Measurements from ENCODE around the gene S100A6. TPM values are rescaled to one million over a fixed set of nuclear protein-coding genes. Genes with fewer than 3 reads are reported as not detected.

Gene S100A6
- 2,657 and 2,815 TPM in 2 replicates for total RNA-seq

DNA sequence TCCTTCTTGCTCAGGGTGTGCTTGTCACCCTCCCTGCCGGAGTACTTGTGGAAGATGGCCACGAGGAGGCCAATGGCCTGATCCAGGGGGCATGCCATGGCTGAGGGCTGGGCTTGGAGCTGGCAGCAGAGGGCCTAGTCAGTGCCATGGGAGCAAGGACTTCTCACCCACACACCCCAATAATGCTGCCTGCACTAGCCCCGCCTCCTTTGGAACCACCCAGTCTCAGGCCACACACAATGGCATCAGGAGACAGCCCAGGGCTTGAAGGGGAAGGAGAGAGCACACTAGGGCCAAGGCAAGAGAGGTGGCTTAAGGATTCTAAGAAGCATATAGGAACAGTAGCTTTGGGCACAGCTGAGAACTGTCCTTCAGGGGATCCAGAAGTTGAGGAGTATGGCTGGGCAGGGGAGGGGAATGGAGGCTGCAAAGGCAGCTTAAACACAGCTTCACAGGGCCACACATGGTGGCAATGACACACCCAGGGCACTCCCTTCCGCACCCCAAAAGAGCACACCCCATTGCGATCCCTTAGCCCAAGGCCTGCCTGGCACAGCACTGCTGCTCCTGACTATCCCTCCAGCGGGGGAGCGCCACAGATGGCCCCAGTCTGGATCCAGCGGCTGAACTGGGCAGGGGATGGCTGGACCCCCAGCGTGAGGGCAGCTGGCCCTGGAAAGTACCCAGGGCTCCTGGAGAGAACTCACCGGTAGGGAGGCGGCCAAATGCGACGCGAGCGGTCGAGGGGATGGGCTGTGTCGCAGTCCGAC is at the start of gene S100A6:
S100A6 (minus strand) TSS at position 750 of the 770 bp plus-strand sequence; CDS start at position 98, 652 bp downstream.

GRCh38 chr1:153565529-153566374 is 30.0 kb upstream of the S100A6 start, which contains the start of gene S100A2:
Gene S100A2, minus strand, starts transcription at chr1:153565844. Its CDS starts 1,967 bp downstream, at chr1:153563877.

DNA sequence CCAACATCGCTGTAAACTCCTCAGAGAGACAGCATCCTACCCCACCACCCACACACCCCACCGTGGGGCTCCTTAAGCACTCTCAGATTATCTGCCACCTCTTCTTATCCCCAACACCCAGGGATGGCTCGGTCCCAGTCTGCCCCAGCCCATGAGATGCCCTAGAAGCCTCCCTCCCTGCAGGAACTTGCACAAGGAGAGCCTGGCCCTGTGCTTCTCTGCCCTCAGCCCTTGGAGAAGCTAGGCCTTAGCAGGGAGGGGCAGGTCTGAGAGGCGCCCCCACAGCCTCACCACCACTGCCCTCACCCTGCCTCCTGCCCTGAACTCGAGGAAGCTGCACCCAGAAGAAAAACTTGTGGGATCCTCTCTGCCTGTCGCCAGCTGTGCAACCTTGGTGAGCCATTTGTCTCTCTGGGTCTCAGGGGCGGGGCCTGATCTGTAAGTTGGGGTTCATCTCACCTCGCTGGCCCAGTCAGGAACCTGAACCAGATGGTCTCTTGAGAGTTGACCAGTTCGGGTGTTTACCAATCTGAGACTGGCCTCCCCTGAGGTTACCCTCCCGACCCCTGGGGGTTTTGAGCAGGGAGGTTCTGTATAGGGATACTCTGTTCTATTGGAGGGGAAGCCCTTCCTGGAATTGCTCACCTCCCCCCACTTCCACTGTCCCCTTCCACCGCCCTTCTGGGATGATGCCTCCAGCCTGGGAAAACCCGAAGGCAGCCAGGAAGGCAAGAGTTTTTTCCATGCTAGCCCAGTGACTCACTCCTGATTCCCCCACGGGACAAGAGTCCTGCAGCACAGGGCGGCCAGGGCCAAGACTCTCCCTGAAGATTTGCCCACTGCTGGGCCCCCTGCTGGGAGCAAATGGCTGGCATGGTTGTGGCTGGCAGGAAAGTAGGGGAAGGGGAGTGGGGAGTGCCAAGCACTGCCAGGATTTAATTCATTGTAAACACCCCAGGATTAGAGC is 13.2 kb upstream of the S100A6 start, which contains the start of gene S100A3:
S100A3 (minus strand) TSS at position 537 of the 967 bp plus-strand sequence. CDS start 773 bp downstream, outside the sequence.

GRCh38 chr1:153545067-153546055 is 9.6 kb upstream of the S100A6 start, which contains the start of gene S100A4:
Gene S100A4, minus strand, starts transcription at chr1:153545806. Its CDS starts 1,012 bp downstream, at chr1:153544794.

GRCh38 chr1:153540394-153541361 is 4.9 kb upstream of the S100A6 start, which contains the start of gene S100A5:
Gene S100A5, minus strand, starts transcription at chr1:153540934. Its CDS starts 743 bp downstream, at chr1:153540191.

Other genes starting within 250 kb of the S100A6 start
- 2.5 and 6.0 TPM in 2 replicates for gene PGLYRP3, start 223.0 kb downstream of the S100A6 start, total RNA-seq
- 3.5 and 10.7 TPM in 2 replicates for gene PGLYRP4, start 187.2 kb downstream of the S100A6 start, total RNA-seq
- gene S100A9, start 178.1 kb downstream of the S100A6 start, total RNA-seq, result 4,961 and 5,057 TPM in 2 replicates
- 4.7 and 5.3 TPM in 2 replicates for gene S100A12, start 160.4 kb downstream of the S100A6 start, total RNA-seq
- 1,254 and 1,417 TPM in 2 replicates for gene S100A8, start 144.9 kb downstream of the S100A6 start, total RNA-seq
- not detected in 2 replicates for gene S100A7A, start 119.5 kb downstream of the S100A6 start, total RNA-seq
- gene S100A7, start 75.3 kb downstream of the S100A6 start, total RNA-seq, result 0.42 and 3.5 TPM in 2 replicates
- 0.49 TPM in 1 of 2 replicates, not detected in the other for gene S100A5, start 4.9 kb upstream of the S100A6 start, total RNA-seq
- 45.3 and 57.0 TPM in 2 replicates for gene S100A4, start 9.8 kb upstream of the S100A6 start, total RNA-seq
- 4.6 and 9.0 TPM in 2 replicates for gene S100A3, start 13.3 kb upstream of the S100A6 start, total RNA-seq
- gene S100A2, start 29.9 kb upstream of the S100A6 start, total RNA-seq, result 5,324 and 7,203 TPM in 2 replicates
- gene S100A16, start 77.1 kb upstream of the S100A6 start, total RNA-seq, result 1,881 and 1,940 TPM in 2 replicates
- 1,909 and 2,185 TPM in 2 replicates for gene S100A14, start 80.3 kb upstream of the S100A6 start, total RNA-seq
- gene S100A13, start 91.5 kb upstream of the S100A6 start, total RNA-seq, result 124 and 160 TPM in 2 replicates
- not detected in 2 replicates for gene S100A1, start 92.4 kb upstream of the S100A6 start, total RNA-seq
- gene CHTOP, start 98.1 kb upstream of the S100A6 start, total RNA-seq, result 43.7 and 46.6 TPM in 2 replicates
- 56.8 and 62.6 TPM in 2 replicates for gene SNAPIN, start 122.7 kb upstream of the S100A6 start, total RNA-seq
- gene ILF2, start 135.0 kb upstream of the S100A6 start, total RNA-seq, result 208 and 209 TPM in 2 replicates
- gene NPR1, start 142.7 kb upstream of the S100A6 start, total RNA-seq, result not detected in 2 replicates
- 22.5 and 25.0 TPM in 2 replicates for gene INTS3, start 192.1 kb upstream of the S100A6 start, total RNA-seq
- gene SLC27A3, start 239.4 kb upstream of the S100A6 start, total RNA-seq, result 11.3 and 19.6 TPM in 2 replicates